Progenitor cell of endocrine pancreas (in vitro differentiated cells): ENCODE measurements around the gene NOP53. TPM values are rescaled to one million over a fixed set of nuclear protein-coding genes. Genes with fewer than 3 reads are reported as not detected.
A peak's percentile ranks its signal among the peaks of the same experiment; 100 is the strongest.
"Not testable (repeated sequence)": the region's sequence is repeated elsewhere in the genome, so short reads cannot be mapped to it uniquely, and the experiment has no call there.

Experiments used
- DNase-seq: peaks from one replicate; pipeline ENCODE4 v3.0.0; 2021; ENCODE audit warnings: low spot score; ENCODE audit not compliant: unreplicated experiment
- H3K27ac Mint-ChIP-seq: 2 replicates; pipeline ENCODE4 v1.8.0; 2021; ENCODE audit warnings: mild to moderate bottlenecking, moderate library complexity, mixed read lengths
- H3K27me3 Mint-ChIP-seq: 2 replicates; pipeline ENCODE4 v1.8.0; 2021; ENCODE audit warnings: mixed read lengths
- H3K36me3 Mint-ChIP-seq: 2 replicates; pipeline ENCODE4 v1.8.0; 2022; ENCODE audit warnings: mixed read lengths; ENCODE audit not compliant: insufficient read depth
- H3K4me1 Mint-ChIP-seq: 2 replicates; pipeline ENCODE4 v1.8.0; 2021; ENCODE audit warnings: low read depth, mixed read lengths
- H3K4me3 Mint-ChIP-seq: 2 replicates; pipeline ENCODE4 v1.8.0; 2021; ENCODE audit warnings: low read depth, mild to moderate bottlenecking, moderate library complexity, mixed read lengths
- H3K9me3 Mint-ChIP-seq: 2 replicates; pipeline ENCODE4 v1.8.0; 2021; ENCODE audit warnings: low read depth, mixed read lengths
- CTCF ChIP-seq: fragments of 200-600 bp; sonication (generic); IDR thresholded peaks from one replicate; pipeline ENCODE4 v1.5.0; 2021; ENCODE audit warnings: antibody characterized with exemption, mild to moderate bottlenecking; ENCODE audit not compliant: unreplicated experiment
- total RNA-seq: library from RNA; stranded (reverse); gene quantifications from 2 replicates; pipeline ENCODE4 v1.2.1, GENCODE V29; 2021

Gene NOP53
- total RNA-seq, 1 donor from 2014 or later = 301 TPM

GRCh38 chr19:47741544-47742140 lies 3.7 kb upstream of the NOP53 start:
- Mint-ChIP-seq H3K4me1 (peaks cover 3% of the 10 kb centered on the region), H3K27ac (no peak overlapping the region), H3K36me3 (no peaks in the 10 kb centered on the region), H3K4me3 (no peak overlapping the region), H3K27me3 (peaks cover 17% of the 10 kb centered on the region), H3K9me3 (no peaks in the 10 kb centered on the region)
- no peak for TF ChIP-seq CTCF
- no peak for DNase-seq

GRCh38 chr19:47742634-47743033 lies 2.7 kb upstream of the NOP53 start:
- peak overlapping the region; percentile 37 for H3K4me3 Mint-ChIP-seq
- DNase-seq = no peak
- H3K27ac Mint-ChIP-seq = peak overlapping the region; percentile 59
- no peaks in the 10 kb centered on the region for H3K9me3 Mint-ChIP-seq
- H3K4me1 Mint-ChIP-seq = peaks cover 6% of the 10 kb centered on the region
- no peak for TF ChIP-seq CTCF
- peaks cover 17% of the 10 kb centered on the region for H3K27me3 Mint-ChIP-seq
- H3K36me3 Mint-ChIP-seq = no peaks in the 10 kb centered on the region

- not testable (repeated sequence) for H3K4me1 Mint-ChIP-seq, DNase-seq, H3K36me3 Mint-ChIP-seq, H3K9me3 Mint-ChIP-seq
- peaks cover 17% of the 10 kb centered on the region for H3K27me3 Mint-ChIP-seq
- peak overlapping the region; percentile 99 for H3K27ac Mint-ChIP-seq
- H3K4me3 Mint-ChIP-seq = peak overlapping the region; percentile 100
Observed at GRCh38 chr19:47746129-47746528, 783 bp downstream of the NOP53 start.

GRCh38 chr19:47749326-47749725 lies 4.0 kb downstream of the NOP53 start:
- Mint-ChIP-seq H3K4me1 (peaks cover 6% of the 10 kb centered on the region), H3K36me3 (peaks cover 19% of the 10 kb centered on the region), H3K27ac (no peak overlapping the region), H3K27me3 (no peaks in the 10 kb centered on the region), H3K4me3 (no peak overlapping the region), H3K9me3 (no peaks in the 10 kb centered on the region)
- no peak for DNase-seq
- TF ChIP-seq CTCF = no peak

GRCh38 chr19:47750752-47751151 lies 5.4 kb downstream of the NOP53 start:
- Mint-ChIP-seq H3K4me1 (peaks cover 3% of the 10 kb centered on the region), H3K27ac (no peak overlapping the region), H3K36me3 (peaks cover 19% of the 10 kb centered on the region), H3K9me3 (no peaks in the 10 kb centered on the region), H3K27me3 (no peaks in the 10 kb centered on the region), H3K4me3 (no peak overlapping the region)
- no peak for DNase-seq
- TF ChIP-seq CTCF = no peak
